Fibroblast of pulmonary artery (primary cell): ENCODE data around the gene RIPOR3.

Source experiments
- DNase-seq: peaks from one replicate; pipeline ENCODE4 v3.0.0-alpha.2; 2010; ENCODE audit warnings: low read depth
- H3K4me3 ChIP-seq: replicated peaks from 2 replicates; pipeline ENCODE4 v1.5.1; 2011; ENCODE audit warnings: low read depth, mild to moderate bottlenecking, control low read depth, low read length, moderate library complexity
- TF ChIP-seq, protein P1 (sequence below): IDR thresholded peaks from 2 replicates; pipeline ENCODE4 v1.5.1; 2011; ENCODE audit warnings: mild to moderate bottlenecking, control low read depth, low read length, inconsistent platforms; ENCODE audit errors: missing control alignments

RIPOR3 gene

DNA sequence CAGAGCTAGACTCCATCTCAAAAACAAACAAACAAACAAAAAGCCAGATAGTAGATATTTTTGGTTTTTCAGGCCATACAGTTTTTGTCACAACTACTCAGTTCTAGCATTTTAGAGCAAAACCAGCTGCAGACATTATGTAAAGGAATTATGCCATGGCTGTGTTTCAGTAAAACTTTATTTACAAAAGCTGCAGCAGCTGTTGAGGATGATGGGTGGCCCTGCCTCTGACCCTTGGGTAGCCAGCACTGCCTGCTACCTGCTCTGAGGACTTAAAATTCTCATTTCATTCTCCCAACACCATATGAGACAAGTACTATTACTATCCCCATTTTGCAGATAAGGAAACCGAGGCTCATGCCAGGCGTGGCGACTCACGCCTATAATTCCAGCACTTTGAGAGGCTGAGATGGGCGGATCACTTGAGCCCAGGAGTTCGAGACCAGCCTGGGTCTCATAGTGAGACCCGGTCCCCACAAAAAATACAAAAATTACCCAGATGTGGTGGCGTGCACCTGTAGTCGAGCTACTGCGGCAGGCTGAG is 56.3 kb downstream of the RIPOR3 start:
- TF ChIP-seq, protein P1, sequence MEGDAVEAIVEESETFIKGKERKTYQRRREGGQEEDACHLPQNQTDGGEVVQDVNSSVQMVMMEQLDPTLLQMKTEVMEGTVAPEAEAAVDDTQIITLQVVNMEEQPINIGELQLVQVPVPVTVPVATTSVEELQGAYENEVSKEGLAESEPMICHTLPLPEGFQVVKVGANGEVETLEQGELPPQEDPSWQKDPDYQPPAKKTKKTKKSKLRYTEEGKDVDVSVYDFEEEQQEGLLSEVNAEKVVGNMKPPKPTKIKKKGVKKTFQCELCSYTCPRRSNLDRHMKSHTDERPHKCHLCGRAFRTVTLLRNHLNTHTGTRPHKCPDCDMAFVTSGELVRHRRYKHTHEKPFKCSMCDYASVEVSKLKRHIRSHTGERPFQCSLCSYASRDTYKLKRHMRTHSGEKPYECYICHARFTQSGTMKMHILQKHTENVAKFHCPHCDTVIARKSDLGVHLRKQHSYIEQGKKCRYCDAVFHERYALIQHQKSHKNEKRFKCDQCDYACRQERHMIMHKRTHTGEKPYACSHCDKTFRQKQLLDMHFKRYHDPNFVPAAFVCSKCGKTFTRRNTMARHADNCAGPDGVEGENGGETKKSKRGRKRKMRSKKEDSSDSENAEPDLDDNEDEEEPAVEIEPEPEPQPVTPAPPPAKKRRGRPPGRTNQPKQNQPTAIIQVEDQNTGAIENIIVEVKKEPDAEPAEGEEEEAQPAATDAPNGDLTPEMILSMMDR = no peak
- no peak for DNase-seq
- H3K4me3 ChIP-seq = no peak overlapping the region

DNA sequence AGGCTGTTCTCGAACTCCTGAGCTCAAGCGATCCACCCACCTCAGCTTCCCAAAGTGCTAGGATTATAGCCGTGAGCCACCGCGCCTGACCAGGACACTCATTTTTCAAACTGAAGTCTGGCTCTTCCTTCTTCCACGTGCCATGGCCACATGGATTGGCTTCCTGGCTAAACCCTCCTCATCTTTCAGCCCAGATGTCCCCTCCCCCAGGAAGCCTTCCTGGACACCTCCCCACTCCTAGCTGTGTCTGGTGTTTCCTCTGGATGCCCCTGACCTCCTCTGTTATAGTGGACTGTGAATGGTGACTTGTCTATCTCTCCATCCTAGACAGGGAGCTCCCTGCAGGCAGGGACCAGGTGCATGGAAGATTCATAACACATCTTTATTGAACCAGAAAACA is 57.2 kb downstream of the RIPOR3 start:
- no peak overlapping the region for H3K4me3 ChIP-seq
- TF ChIP-seq, protein P1 = no peak
- no peak for DNase-seq

DNA sequence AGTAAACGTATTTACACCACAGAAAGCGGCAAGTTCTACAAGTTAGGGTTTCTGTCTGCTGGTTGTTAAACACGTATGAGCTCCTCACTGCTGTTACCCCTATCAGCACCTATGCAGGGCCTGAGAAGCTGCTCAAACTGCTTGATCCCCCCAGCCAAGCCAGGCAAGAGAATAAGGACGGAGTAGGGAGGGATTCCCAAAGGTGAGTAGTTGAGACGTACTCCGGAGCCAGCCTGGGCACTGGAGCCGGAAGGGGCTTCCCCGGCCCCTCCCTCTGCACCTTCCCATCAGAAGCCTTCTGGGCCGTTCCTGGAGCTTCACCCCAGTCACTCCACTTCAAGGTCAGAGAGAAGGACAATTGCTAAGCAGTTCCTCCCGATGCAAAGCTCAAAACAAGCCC is 58.0 kb downstream of the RIPOR3 start:
- no peak overlapping the region for H3K4me3 ChIP-seq
- TF ChIP-seq, protein P1 = no peak
- DNase-seq = no peak

DNA sequence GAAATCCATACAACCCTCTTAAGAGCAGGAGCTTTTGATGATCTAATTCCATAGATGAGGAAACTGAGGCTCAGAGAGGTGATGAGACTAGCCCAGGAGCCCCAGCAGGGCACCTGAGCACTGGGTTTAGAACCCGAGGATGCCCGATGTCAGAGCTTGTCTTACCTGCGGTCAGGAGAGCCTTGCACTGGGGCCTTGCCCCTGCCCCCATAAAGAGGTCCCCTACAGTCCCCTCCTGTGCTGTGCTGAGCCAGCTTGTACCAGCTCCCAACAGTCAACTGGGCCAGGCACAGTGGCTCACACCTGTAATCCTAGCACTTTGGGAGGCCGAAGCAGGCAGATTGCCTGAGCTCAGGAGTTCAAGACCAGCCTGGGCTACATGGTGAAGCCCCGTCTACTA is 58.6 kb downstream of the RIPOR3 start:
- DNase-seq = no peak
- TF ChIP-seq, protein P1 = no peak
- H3K4me3 ChIP-seq = no peak overlapping the region

DNA sequence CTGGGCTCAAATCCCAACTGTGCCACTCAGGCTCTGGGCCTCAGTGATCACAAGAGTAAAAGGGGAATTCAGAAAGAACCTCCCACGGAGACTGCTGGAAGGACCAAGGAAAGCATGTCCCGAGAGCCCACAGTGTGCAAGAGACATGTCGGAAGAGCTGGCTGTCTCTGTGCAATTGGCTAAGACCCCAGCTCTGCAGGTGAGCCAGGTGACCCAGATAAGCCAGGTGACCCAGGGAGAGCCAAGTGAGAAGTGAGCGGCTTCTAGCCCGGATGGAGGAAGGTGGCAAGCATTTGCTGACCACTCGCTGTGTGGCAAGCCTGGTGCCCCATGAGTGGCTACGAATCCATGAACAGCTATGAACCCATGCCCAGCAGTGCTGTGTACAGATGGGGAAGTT is 59.1 kb downstream of the RIPOR3 start:
- no peak for DNase-seq
- TF ChIP-seq, protein P1 = no peak
- no peak overlapping the region for H3K4me3 ChIP-seq

DNA sequence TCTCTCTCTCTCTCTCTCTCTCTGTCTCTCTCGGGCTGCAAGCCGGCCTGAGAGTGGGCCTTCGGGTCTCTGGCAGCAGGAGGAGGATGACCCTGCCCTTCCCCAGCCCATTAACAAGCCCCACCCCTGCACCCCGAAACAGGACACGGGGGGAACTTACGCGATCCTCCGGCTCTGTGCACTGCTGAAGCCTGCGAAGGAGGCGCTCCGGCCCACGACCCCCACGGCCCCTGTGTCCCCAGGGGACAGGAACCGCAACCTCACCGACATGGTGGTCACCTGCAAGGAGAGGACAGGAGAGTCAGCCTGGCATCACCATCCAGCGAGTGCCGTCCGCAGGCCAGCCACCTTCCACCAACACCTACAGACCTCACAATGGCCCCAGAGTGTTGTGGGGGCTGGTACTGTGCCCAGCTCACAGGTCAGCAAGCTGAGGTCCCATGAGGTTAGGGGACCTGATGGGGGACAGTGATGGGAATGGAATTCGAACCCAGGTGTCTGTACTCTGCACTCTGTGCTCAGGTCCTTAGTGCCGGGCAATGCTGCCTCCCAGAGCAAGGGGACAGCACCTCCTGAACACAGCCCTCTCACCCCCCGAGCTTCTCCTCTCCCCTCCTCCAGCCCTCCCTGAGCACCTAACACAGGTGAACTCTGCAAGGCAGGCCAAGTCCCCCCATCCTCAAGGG is 60.6 kb downstream of the RIPOR3 start:
- TF ChIP-seq, protein P1 = no peak
- DNase-seq = no peak
- no peak overlapping the region for H3K4me3 ChIP-seq

DNA sequence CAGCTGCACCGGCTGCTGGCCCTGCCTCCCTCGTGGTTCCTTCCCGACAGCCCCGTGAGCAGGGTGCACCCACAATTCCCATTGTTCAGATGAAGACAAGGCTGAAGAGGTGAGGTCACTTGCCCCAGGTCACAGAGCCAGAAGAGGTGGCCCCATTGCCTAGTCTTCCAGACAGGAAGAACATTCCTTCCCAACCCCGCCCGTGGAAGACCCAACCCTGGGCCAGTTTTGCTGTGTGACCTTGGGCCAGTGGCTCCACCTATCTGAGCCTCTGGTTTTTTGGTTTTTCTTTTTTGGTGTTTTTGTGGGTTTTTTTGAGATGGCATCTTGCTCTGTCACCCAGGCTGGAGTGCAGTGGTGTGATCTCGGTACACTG is 61.7 kb downstream of the RIPOR3 start:
- no peak for DNase-seq
- TF ChIP-seq, protein P1 = no peak

More for the DNA sequence above, 61.7 kb downstream of the RIPOR3 start:
- H3K4me3 ChIP-seq = no peak overlapping the region
